NB4 (cell line): Measurements from ENCODE around the gene CACNA2D3.

Experiments used
- DNase-seq: peaks from one replicate; pipeline ENCODE4 v3.0.0; 2010; ENCODE audit warnings: low read depth
- H3K4me3 ChIP-seq: one replicate; pipeline ENCODE4 v1.5.1; 2011; ENCODE audit warnings: mild to moderate bottlenecking, low read depth, low read length, moderate library complexity
- CTCF ChIP-seq: IDR thresholded peaks from one replicate; pipeline ENCODE4 v1.5.1; 2012; ENCODE audit warnings: low read depth, low read length
- MAX ChIP-seq: IDR thresholded peaks from 2 replicates; pipeline ENCODE4 v1.6.1; 2011; ENCODE audit warnings: low read depth, low read length
- MYC ChIP-seq: IDR thresholded peaks from 2 replicates; pipeline ENCODE4 v1.6.1; 2011; ENCODE audit warnings: low read depth, low read length
- POLR2A ChIP-seq: IDR thresholded peaks from 2 replicates; pipeline ENCODE4 v1.6.1; 2011; ENCODE audit warnings: mild to moderate bottlenecking; ENCODE audit not compliant: insufficient read length; ENCODE audit errors: extremely low read depth

Gene CACNA2D3

GRCh38 chr3:54962200-54962599 lies 839.8 kb downstream of the CACNA2D3 start:
- DNase-seq: no peak
- H3K4me3 ChIP-seq: no peak overlapping the region
- TF ChIP-seq MYC (no peak), MAX (no peak), CTCF (no peak), POLR2A (no peak)

- DNase-seq: peak; percentile 8
- TF ChIP-seq MYC (no peak), CTCF (no peak), POLR2A (no peak), MAX (no peak)
These were observed 841.3 kb downstream of the CACNA2D3 start for GRCh38 chr3:54963641-54964040.

GRCh38 chr3:54964081-54964480 lies 841.7 kb downstream of the CACNA2D3 start:
- TF ChIP-seq MYC: no peak
- TF ChIP-seq POLR2A: no peak
- no peak for TF ChIP-seq MAX
- TF ChIP-seq CTCF: no peak
- no peak overlapping the region for H3K4me3 ChIP-seq
- no peak for DNase-seq

More at GRCh38 chr3:54963641-54964040, 841.3 kb downstream of the CACNA2D3 start:
- H3K4me3 ChIP-seq: no peak overlapping the region

GRCh38 chr3:54965746-54966145 lies 843.4 kb downstream of the CACNA2D3 start:
- no peak for DNase-seq
- no peak overlapping the region for H3K4me3 ChIP-seq
- TF ChIP-seq MAX (no peak), POLR2A (no peak), MYC (no peak), CTCF (no peak)

- no peak for DNase-seq
- no peak for TF ChIP-seq MAX
- no peak overlapping the region for H3K4me3 ChIP-seq
These were observed 844.6 kb downstream of the CACNA2D3 start for GRCh38 chr3:54966979-54967378.

GRCh38 chr3:54967731-54968161 lies 845.4 kb downstream of the CACNA2D3 start:
- DNase-seq: peak; percentile 11
- TF ChIP-seq CTCF (no peak), POLR2A (no peak), MAX (no peak), MYC (no peak)
- H3K4me3 ChIP-seq: no peak overlapping the region
